Brain microvascular endothelial cell (primary cell): Measurements from ENCODE around the gene HNRNPA1.

Experiments used
- DNase-seq: peaks from one replicate; pipeline ENCODE4 v3.0.0-alpha.2; 2020
- H3K27ac ChIP-seq: fragments of 250-450 bp; sonication (Bioruptor Pico); 2 replicates; pipeline ENCODE4 v1.5.1; 2020; ENCODE audit warnings: mild to moderate bottlenecking, moderate library complexity
- H3K27me3 ChIP-seq: fragments of 250-450 bp; sonication (Bioruptor Pico); replicated peaks from 2 replicates; pipeline ENCODE4 v1.5.1; 2020; ENCODE audit warnings: mild to moderate bottlenecking
- H3K36me3 ChIP-seq: fragments of 250-450 bp; sonication (Bioruptor Pico); replicated peaks from 2 replicates; pipeline ENCODE4 v1.5.1; 2020; ENCODE audit warnings: mild to moderate bottlenecking
- H3K4me3 ChIP-seq: 2 replicates; pipeline ENCODE4 v1.5.1; 2011; ENCODE audit warnings: low read depth, mild to moderate bottlenecking, control low read depth, low read length, moderate library complexity
- CTCF ChIP-seq: IDR thresholded peaks from 2 replicates; pipeline ENCODE4 v1.5.1; 2011; ENCODE audit warnings: low read depth, mild to moderate bottlenecking, moderate library complexity, low read length, control low read depth, inconsistent platforms; ENCODE audit errors: missing control alignments
- in situ Hi-C: cut with HindIII; loops from 2 replicates; pipeline ENCODE4 v1.10.0; 2017; ENCODE audit warnings: low sequenced_read_pairs, low pct_ligation_motif_present

The HNRNPA1 gene

GRCh38 chr12:54240971-54241588, 39.4 kb upstream of the HNRNPA1 start:
- peaks cover 31% of the 10 kb centered on the region for H3K36me3 ChIP-seq
- in situ Hi-C loops: no loop called here

GRCh38 chr12:54246011-54246641, 34.4 kb upstream of the HNRNPA1 start:
- peaks cover 25% of the 10 kb centered on the region for H3K36me3 ChIP-seq
- in situ Hi-C loops: no loop called here

More at GRCh38 chr12:54240971-54241588, 39.4 kb upstream of the HNRNPA1 start:
- H3K27me3 ChIP-seq: no peaks in the 10 kb centered on the region
- no peak overlapping the region for H3K27ac ChIP-seq
- H3K4me3 ChIP-seq: no peak overlapping the region
- no peak for TF ChIP-seq CTCF
- DNase-seq: no peak

GRCh38 chr12:54249489-54249888, 31.0 kb upstream of the HNRNPA1 start:
- peaks cover 14% of the 10 kb centered on the region for H3K36me3 ChIP-seq
- DNase-seq: no peak
- H3K27ac ChIP-seq: no peak overlapping the region
- no peak for TF ChIP-seq CTCF
- no peaks in the 10 kb centered on the region for H3K27me3 ChIP-seq
- no peak overlapping the region for H3K4me3 ChIP-seq
- in situ Hi-C loops: no loop called here

More at GRCh38 chr12:54246011-54246641, 34.4 kb upstream of the HNRNPA1 start:
- Histone ChIP-seq H3K4me3 (no peak overlapping the region), H3K27me3 (no peaks in the 10 kb centered on the region), H3K27ac (no peak overlapping the region)
- no peak for TF ChIP-seq CTCF
- no peak for DNase-seq

GRCh38 chr12:54251667-54252284, 28.8 kb upstream of the HNRNPA1 start:
- peak; percentile 62 for TF ChIP-seq CTCF
- Histone ChIP-seq H3K36me3 (peaks cover 15% of the 10 kb centered on the region), H3K27me3 (no peaks in the 10 kb centered on the region), H3K4me3 (no peak overlapping the region), H3K27ac (no peak overlapping the region)
- peak; percentile 59 for DNase-seq
- in situ Hi-C loops: no loop called here

- Histone ChIP-seq H3K36me3 (peaks cover 14% of the 10 kb centered on the region), H3K27ac (no peak overlapping the region), H3K4me3 (no peak overlapping the region), H3K27me3 (no peaks in the 10 kb centered on the region)
- in situ Hi-C loops: no loop called here
- no peak for TF ChIP-seq CTCF
- DNase-seq: no peak
Measured at GRCh38 chr12:54253240-54253639, 27.3 kb upstream of the HNRNPA1 start.
